BE2C (cell line): Measurements from ENCODE around the gene MYOD1.

Experiments used
- DNase-seq: peaks from one replicate; pipeline ENCODE4 v3.0.0-alpha.2; 2020
- H3K27me3 ChIP-seq: fragments of 250-450 bp; sonication (Bioruptor Pico); 2 replicates; pipeline ENCODE4 v1.5.1; 2020; ENCODE audit warnings: mild to moderate bottlenecking
- H3K36me3 ChIP-seq: fragments of 250-450 bp; sonication (Bioruptor Pico); 2 replicates; pipeline ENCODE4 v1.5.1; 2020; ENCODE audit warnings: mild to moderate bottlenecking
- H3K4me1 ChIP-seq: fragments of 250-450 bp; sonication (Bioruptor Pico); 2 replicates; pipeline ENCODE4 v1.5.1; 2020
- H3K4me3 ChIP-seq: 2 replicates; pipeline ENCODE4 v1.5.1; 2011; ENCODE audit warnings: low read depth, low read length
- H3K9me3 ChIP-seq: fragments of 250-450 bp; sonication (Bioruptor Pico); 2 replicates; pipeline ENCODE4 v1.5.1; 2020
- CTCF ChIP-seq: IDR thresholded peaks from 2 replicates; pipeline ENCODE4 v1.5.1; 2012; ENCODE audit warnings: mild to moderate bottlenecking, low read depth, low read length

Gene MYOD1

GRCh38 chr11:17686231-17686980, 33.0 kb upstream of the MYOD1 start:
- no peak for TF ChIP-seq CTCF
- Histone ChIP-seq H3K4me3 (no peak overlapping the region), H3K36me3 (no peaks in the 10 kb centered on the region), H3K4me1 (no peaks in the 10 kb centered on the region; the same call in 1 of the 2 replicates), H3K27me3 (no peaks in the 10 kb centered on the region), H3K9me3 (no peaks in the 10 kb centered on the region)
- peak; percentile 81 for DNase-seq

GRCh38 chr11:17687946-17688670, 31.3 kb upstream of the MYOD1 start:
- no peaks in the 10 kb centered on the region for H3K36me3 ChIP-seq
- no peak for TF ChIP-seq CTCF
- no peak overlapping the region for H3K4me3 ChIP-seq
- no peaks in the 10 kb centered on the region for H3K9me3 ChIP-seq
- no peaks in the 10 kb centered on the region for H3K27me3 ChIP-seq
- no peak for DNase-seq
- no peaks in the 10 kb centered on the region; the same call in 1 of the 2 replicates for H3K4me1 ChIP-seq

- Histone ChIP-seq H3K27me3 (peaks cover 7% of the 10 kb centered on the region), H3K4me1 (no peaks in the 10 kb centered on the region; the same call in 1 of the 2 replicates), H3K36me3 (no peaks in the 10 kb centered on the region), H3K9me3 (no peaks in the 10 kb centered on the region), H3K4me3 (no peak overlapping the region)
- no peak for DNase-seq
- TF ChIP-seq CTCF: no peak
Measured at GRCh38 chr11:17691550-17691949, 27.8 kb upstream of the MYOD1 start.

- Histone ChIP-seq H3K9me3 (no peaks in the 10 kb centered on the region), H3K4me1 (no peaks in the 10 kb centered on the region), H3K4me3 (no peak overlapping the region), H3K36me3 (no peaks in the 10 kb centered on the region), H3K27me3 (peaks cover 7% of the 10 kb centered on the region)
- no peak for TF ChIP-seq CTCF
- no peak for DNase-seq
Measured at GRCh38 chr11:17691976-17692375, 27.4 kb upstream of the MYOD1 start.

DNA sequence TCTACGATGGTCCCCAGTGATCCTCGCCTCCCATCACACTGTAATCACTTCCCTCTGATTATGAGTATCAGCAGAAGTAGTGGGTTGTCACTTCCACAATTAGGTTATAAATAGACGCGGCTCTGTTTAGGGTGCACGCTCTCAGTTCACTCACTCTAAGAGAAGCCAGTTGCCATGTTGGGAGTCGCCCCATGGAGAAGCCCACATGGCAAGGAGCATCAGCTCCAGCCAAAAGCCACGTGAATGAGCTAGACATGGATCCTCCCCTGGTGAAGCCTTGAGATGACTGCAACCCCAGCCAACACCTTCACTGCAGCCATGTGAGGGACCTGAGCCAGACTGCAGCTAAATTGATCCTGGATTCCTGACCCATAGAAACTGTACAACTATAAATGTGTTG, 26.4 kb upstream of the MYOD1 start:
- H3K4me1 ChIP-seq: no peaks in the 10 kb centered on the region
- no peak for DNase-seq
- no peaks in the 10 kb centered on the region for H3K36me3 ChIP-seq
- H3K27me3 ChIP-seq: peaks cover 7% of the 10 kb centered on the region
- TF ChIP-seq CTCF: no peak
- no peak overlapping the region for H3K4me3 ChIP-seq
- no peaks in the 10 kb centered on the region for H3K9me3 ChIP-seq

DNA sequence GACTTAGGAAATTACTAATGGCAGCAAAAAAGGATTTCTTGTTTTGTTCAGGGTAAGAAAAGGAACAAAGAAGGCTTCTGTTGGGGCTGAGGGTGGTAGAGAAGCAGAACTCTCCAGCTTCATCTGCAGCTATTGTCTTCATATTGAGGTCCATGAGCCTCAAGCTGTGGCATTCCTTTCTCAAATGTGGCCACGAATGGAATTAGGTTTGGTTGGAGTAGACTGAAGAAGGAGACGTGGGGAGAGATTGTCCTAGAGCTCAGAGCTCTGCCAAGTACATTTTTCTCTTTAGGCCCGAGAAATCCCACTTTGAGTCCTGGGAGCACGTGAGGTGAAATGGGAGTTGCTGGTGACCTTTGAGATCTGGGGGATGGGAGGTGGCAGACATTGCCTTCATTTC, 25.8 kb upstream of the MYOD1 start:
- Histone ChIP-seq H3K4me3 (no peak overlapping the region), H3K9me3 (no peaks in the 10 kb centered on the region), H3K4me1 (no peaks in the 10 kb centered on the region), H3K36me3 (no peaks in the 10 kb centered on the region), H3K27me3 (peaks cover 7% of the 10 kb centered on the region)
- TF ChIP-seq CTCF: no peak
- no peak for DNase-seq
